AG04450 (cell line): ENCODE data around the gene IGF2R. TPM values are rescaled to one million over a fixed set of nuclear protein-coding genes. Genes with fewer than 3 reads are reported as not detected.

ENCODE experiments used
- CTCF ChIA-PET: fragments of 300-600, 350-600 bp; formaldehyde crosslinking; extraction: SDS; loops from one replicate; lab custom pipeline; 2022; ENCODE audit warnings: antibody characterized with exemption, inconsistent platforms; lab: Charles Lee
- POLR2A ChIA-PET: fragments of 350-600 bp; formaldehyde crosslinking; extraction: SDS; loops from one replicate; lab custom pipeline; 2021; ENCODE audit warnings: antibody characterized with exemption, inconsistent platforms; lab: Yijun Ruan, JAX
- DNase-seq: peaks from one replicate; pipeline ENCODE4 v3.0.0-alpha.2; 2011; ENCODE audit warnings: low read depth, low spot score
- H3K27ac ChIP-seq: one replicate; pipeline ENCODE4 v1.5.1; 2012; ENCODE audit warnings: low read depth, low read length, control low read depth
- H3K27me3 ChIP-seq: one replicate; pipeline ENCODE4 v1.6.0; 2012; ENCODE audit warnings: low read length; ENCODE audit not compliant: control insufficient read depth, insufficient read depth
- H3K4me3 ChIP-seq: 2 replicates; pipeline ENCODE4 v1.5.1; 2011; ENCODE audit warnings: mild to moderate bottlenecking, low read depth, low read length, control low read depth
- H3K9me3 ChIP-seq: 2 replicates; pipeline ENCODE4 v1.5.1; 2012; ENCODE audit warnings: low read length; ENCODE audit not compliant: control insufficient read depth, insufficient read depth
- polyA plus RNA-seq: library from polyadenylated mRNA; depleted of rRNA; stranded (reverse); fragments of >200 nt; gene quantifications from 2 replicates; pipeline ENCODE4 v1.2.3, GENCODE V29; 2011
- TF ChIP-seq, protein P1 (sequence below): IDR thresholded peaks from 2 replicates; pipeline ENCODE4 v1.5.1; 2011; ENCODE audit warnings: low read depth, low read length, control low read depth, inconsistent platforms

The IGF2R gene
- polyA plus RNA-seq, 1 experiment = 40.9 TPM

DNA sequence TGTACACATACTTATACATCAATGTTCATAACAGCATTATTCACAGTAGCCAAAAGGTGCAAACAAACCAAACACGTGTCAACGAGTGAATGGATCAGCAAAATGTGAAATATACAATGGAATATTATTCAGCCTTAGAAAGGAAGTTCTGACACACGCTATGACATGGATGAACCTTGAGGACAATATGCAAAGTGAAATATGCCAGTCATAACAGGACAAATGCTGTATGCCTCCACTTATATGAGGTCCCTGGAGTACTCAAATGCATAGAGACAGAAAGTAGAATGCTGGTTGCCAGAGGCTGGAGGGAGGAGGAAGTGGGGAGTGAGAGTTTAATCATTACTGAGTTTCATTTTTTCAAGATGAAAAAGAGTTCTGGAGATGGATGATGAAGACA is 37.8 kb upstream of the IGF2R start:
- Histone ChIP-seq H3K9me3 (peaks cover 3% of the 10 kb centered on the region; the same call in 1 of the 2 replicates), H3K27me3 (peaks cover 3% of the 10 kb centered on the region), H3K4me3 (no peak overlapping the region), H3K27ac (no peak overlapping the region)
- DNase-seq = no peak
- CTCF ChIA-PET = no interaction called here
- TF ChIP-seq, protein P1, sequence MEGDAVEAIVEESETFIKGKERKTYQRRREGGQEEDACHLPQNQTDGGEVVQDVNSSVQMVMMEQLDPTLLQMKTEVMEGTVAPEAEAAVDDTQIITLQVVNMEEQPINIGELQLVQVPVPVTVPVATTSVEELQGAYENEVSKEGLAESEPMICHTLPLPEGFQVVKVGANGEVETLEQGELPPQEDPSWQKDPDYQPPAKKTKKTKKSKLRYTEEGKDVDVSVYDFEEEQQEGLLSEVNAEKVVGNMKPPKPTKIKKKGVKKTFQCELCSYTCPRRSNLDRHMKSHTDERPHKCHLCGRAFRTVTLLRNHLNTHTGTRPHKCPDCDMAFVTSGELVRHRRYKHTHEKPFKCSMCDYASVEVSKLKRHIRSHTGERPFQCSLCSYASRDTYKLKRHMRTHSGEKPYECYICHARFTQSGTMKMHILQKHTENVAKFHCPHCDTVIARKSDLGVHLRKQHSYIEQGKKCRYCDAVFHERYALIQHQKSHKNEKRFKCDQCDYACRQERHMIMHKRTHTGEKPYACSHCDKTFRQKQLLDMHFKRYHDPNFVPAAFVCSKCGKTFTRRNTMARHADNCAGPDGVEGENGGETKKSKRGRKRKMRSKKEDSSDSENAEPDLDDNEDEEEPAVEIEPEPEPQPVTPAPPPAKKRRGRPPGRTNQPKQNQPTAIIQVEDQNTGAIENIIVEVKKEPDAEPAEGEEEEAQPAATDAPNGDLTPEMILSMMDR = no peak
- POLR2A ChIA-PET = no interaction called here

DNA sequence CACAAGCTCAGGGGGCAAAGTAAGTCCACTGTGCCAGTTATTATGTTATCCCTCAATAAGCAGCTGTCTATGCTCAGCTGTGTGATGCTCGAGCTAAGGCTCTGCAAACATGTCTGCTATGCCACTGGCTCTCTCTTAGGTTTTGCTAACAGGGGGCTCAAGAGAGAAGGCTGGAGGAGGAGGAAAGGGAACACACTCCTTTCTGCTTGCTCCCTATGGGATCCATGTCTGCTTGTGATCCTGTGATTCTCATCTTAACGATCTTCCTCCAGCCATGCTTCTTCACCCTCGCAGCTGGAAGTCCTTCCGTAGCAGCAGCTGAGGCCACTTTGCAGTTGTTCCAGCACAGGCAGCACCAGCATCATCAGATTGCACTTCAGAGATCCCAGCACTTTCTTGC is 37.0 kb upstream of the IGF2R start:
- no peak for DNase-seq
- TF ChIP-seq, protein P1 = no peak
- H3K27ac ChIP-seq = no peak overlapping the region
- peaks cover 3% of the 10 kb centered on the region for H3K27me3 ChIP-seq
- H3K4me3 ChIP-seq = no peak overlapping the region
- ChIA-PET CTCF (interaction anchor here (1.0 to 1.2 kb wide), 2 partner anchors 9 to 68 kb away, joined by 3 read pairs; no protein-coding TSS in a partner anchor), POLR2A (no interaction called here)
- peaks cover 3% of the 10 kb centered on the region; the same call in 1 of the 2 replicates for H3K9me3 ChIP-seq

DNA sequence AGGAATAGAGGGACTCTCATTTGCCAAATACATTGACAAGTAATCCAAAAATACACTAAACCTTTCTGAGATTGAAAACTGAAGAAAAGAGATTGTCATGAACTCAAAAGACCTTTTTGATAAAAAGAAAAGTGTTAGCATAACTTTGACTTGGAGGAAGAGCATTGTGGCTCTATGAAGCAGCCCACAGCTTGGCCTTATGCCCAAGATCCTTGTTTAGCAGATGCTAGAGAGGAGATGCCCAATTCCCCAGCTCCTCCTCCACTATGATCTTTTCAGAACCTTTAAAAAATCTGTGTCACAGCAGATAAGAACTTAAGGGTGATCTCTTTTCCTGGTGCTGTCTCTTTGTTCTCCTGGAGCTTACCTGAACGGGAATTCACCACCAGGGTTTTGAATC is 35.8 kb upstream of the IGF2R start:
- no peak overlapping the region for H3K27ac ChIP-seq
- no peak overlapping the region for H3K4me3 ChIP-seq
- ChIA-PET POLR2A (no interaction called here), CTCF (interaction anchor here (0.8 to 1.2 kb wide), 3 partner anchors 8 to 70 kb away, joined by 3 to 4 read pairs (median 3); no protein-coding TSS in a partner anchor)
- H3K27me3 ChIP-seq = peaks cover 3% of the 10 kb centered on the region
- peaks cover 3% of the 10 kb centered on the region; the same call in 1 of the 2 replicates for H3K9me3 ChIP-seq
- DNase-seq = no peak
- TF ChIP-seq, protein P1 = no peak

DNA sequence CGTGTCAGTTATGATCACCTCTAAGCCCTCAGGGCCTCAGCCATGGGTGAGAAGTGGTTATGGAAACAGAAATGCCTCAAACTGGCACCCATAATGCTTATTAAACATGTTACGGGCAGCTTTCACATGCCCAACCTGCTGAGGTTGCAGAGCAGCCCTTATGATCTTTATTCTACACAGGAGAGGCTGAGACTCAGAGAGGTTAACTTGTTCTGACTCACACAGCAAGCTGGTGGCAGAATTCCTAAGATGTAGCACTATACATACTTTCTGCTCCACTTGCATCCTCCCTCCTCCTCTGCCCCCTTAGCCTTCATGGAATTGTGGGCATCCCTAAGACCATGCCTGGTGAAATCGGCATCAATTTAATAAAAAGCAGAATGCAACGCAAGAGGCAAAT is 34.7 kb upstream of the IGF2R start:
- no peak for DNase-seq
- Histone ChIP-seq H3K9me3 (peaks cover 3% of the 10 kb centered on the region; the same call in 1 of the 2 replicates), H3K4me3 (no peak overlapping the region), H3K27me3 (peaks cover 6% of the 10 kb centered on the region), H3K27ac (no peak overlapping the region)
- TF ChIP-seq, protein P1 = no peak
- ChIA-PET CTCF (no interaction called here), POLR2A (interaction anchor here (1.4 kb wide), 1 partner anchor 34 kb away, joined by 3 read pairs; no protein-coding TSS in a partner anchor)

DNA sequence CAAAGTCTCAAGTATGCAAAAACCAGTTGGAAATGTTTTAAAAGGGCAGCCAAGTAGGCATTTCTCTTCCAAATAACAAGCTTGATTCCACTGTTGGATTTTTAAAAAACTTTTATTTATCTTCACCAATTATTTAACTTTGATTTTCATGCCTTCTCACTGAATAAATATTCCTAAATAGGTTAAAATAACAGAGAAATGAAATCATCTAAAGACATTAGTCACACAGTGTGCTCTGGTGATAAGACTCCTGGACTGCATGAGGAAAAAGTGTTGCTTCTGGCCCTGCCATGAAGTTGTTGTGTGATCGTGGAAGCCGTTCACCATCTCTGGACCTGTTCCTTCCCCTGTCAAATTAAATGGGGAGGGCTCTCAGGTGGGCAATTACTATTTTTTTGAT is 33.8 kb upstream of the IGF2R start:
- ChIA-PET POLR2A (no interaction called here), CTCF (no interaction called here)
- TF ChIP-seq, protein P1 = no peak
- Histone ChIP-seq H3K27me3 (peaks cover 6% of the 10 kb centered on the region), H3K4me3 (no peak overlapping the region), H3K27ac (no peak overlapping the region), H3K9me3 (peaks cover 3% of the 10 kb centered on the region; the same call in 1 of the 2 replicates)
- no peak for DNase-seq
